NCI-H526 treated with DMSO at 0.1 percent for 48 hours (cell line): ENCODE results near the gene PHPT1.
A peak's percentile ranks its signal among the peaks of the same experiment; 100 is the strongest.
"Not testable (repeated sequence)": the region's sequence is repeated elsewhere in the genome, so short reads cannot be mapped to it uniquely, and the experiment has no call there.

Experiments
- DNase-seq: peaks from one replicate; lab custom pipeline; 2025; lab: John Stamatoyannopoulos, UW

Gene PHPT1

GRCh38 chr9:136823136-136824046 is 25.8 kb upstream of the PHPT1 start:
- DNase-seq: peak; percentile 21

DNA sequence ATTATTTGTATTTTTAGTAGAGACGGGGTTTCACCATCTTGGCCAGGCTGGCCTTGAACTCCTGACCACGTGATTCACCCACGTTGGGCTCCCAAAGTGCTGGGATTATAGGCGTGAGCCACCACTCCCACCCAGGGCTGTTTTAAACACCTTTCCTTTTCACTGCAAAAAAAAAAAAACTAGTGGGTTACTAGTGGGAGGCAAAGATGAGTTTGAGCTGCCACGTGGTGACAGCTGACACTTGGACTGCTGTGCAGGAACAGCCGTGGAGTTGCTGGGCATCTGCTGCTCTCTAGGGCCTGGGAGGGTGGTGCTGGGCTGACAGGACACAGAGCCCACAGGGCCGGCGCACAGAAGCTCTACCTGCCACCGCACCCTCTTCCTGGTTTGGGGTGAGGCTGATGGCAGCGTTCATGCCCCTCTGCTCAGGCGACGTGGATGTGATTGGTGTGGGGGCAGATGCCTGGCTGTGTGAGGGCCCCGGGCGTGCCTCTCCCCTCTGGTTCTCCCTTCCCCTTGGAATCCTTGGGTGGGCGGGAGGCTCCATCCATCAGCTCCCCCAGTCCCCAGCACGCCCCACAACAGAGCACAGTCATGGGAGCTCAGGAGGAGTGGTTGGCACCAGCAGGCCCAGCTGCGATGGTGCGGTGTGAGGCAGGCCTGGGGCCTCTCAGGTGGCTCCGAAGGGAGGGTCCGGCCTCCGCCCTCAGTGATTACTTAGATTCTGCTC is 24.5 kb upstream of the PHPT1 start:
- DNase-seq: no peak

- no peak for DNase-seq
Observed at GRCh38 chr9:136825295-136826187, 23.7 kb upstream of the PHPT1 start.

DNA sequence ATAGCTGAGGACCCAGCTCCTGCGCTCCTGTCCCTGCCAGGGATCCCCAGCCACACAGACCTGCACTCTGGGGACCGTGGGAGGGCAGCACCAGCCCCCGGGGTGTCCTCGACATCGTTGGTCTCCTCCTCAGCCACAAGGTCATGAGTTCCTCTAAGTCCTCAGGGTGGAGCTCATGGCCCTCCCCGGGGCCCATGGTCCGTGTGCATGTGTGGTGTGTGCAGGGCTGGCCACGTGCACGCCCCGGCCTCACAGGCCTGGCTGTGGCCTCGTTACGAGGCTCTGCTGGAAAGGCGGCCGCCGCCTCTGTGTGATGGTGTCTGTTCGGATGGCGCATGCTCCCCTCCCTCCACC is 23.0 kb upstream of the PHPT1 start:
- no peak for DNase-seq

DNA sequence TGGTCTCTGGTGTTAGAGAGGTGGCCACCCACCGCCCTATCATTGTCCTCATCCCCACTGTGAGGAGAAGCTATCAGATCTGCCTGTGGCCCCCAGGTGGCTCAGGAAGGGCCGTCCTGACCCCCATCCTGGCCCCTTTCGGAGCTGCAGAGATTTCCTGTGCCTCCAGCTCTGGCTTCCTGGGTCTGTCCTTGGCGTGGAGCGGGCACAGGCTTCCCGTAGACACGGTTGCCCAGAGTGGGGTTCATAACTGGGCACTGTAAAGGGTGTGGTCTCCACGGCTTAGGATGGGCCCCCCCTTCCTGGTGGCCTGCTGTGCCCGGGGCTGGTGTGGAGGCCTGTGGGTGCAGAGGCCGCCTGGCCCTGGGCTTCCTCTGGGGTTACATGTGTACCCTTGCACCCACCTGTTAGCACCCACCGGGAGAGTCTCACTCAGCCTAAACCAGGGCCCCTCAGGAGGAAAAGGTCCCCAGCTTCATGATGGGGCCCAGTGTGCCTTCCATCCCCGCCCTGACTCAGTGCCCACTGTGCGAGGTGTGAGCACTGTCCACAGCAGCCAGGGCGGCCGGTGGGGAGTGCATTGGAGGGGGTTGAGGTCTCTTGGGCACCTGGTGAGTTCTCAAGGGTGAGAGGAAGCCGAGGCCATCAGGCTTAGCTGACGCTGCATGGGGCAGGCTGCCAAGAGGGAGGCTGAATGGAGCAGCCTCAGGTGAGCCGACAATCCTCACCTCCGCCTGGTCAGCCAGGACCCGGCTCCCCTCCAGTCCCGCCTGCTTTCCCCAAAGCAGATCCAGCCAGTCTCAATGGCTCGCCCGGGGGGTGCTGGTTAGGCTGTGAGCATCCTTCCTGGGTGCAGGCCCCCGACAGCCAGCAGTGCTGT is 22.3 kb upstream of the PHPT1 start:
- no peak for DNase-seq

DNA sequence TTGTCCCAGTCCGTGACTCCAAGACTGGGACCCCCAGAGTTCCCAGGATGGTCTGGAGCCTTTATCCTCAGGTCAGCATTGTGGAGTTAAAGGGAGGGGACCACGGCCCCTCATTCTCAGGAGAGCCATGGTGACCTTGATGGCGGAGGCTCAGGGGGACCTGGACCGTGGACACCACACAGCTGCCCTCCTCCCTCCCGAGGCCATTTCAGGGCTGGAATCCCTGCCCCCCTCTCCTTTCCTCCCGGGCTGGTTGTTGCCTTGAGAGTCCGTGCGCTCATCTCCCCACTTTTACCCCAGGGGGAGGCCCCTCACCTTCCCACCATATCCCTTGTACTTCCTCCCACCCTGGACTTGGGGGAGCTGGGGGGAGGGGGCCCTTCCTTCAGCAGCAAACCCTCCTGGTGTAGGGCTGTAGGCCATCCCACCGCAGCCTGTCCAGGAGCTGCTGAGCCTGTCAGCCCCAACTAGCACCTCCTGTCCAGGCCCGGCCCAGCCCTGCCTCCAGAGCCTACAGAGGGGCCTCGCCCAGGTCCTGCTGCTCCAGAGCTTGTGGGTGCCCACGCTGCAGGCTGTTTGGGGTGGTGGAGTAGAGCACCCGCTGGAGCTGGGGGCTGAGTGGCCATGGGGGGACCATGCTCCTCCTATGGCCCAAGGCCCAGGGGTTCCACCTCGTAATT is 21.3 kb upstream of the PHPT1 start:
- DNase-seq: no peak

GRCh38 chr9:136828474-136829140 is 20.6 kb upstream of the PHPT1 start:
- no peak for DNase-seq

DNA sequence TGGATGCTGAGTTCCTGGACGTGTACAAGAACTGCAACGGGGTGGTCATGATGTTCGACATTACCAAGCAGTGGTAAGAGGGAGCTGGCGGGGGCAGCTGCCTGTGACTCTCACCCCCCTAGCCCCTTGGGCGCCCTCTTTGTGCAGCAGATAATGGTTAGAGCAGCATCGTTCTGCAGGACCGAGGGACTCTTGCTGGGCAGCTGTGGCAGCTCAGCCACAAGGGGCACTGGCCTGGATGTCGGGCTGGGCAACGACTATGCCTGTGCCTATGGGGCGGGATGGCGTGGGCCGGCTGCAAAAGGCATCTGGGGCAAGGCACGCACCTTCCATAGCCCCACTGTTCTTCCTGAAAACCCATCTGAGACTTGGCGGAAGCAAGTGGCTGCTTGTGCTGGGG is 19.8 kb upstream of the PHPT1 start:
- no peak for DNase-seq

- no peak for DNase-seq
Observed at GRCh38 chr9:136829981-136830885, 19.0 kb upstream of the PHPT1 start.

- no peak for DNase-seq
Observed at GRCh38 chr9:136831002-136831719, 18.0 kb upstream of the PHPT1 start.

GRCh38 chr9:136831720-136832104 is 17.5 kb upstream of the PHPT1 start:
- DNase-seq: no peak

DNA sequence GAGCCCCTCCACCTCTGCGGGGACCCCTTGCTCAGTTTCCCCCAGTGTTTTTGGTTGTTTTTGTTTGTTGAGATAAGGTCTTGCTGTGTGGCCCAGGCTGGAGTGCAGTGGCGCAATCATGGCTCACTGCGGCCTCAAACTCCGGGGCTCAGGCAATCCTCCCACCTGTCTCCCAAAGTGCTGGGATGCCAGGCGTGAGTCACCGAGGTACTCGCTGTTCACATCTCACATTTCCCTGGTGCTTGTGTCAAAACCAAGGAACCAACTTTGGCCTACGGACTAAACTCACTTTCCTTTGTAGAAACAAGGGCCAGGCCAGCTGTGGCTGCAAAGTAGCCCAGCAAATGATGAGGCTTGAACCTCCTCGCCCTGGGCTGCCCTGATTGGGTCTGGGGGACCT is 16.6 kb upstream of the PHPT1 start:
- no peak for DNase-seq

DNA sequence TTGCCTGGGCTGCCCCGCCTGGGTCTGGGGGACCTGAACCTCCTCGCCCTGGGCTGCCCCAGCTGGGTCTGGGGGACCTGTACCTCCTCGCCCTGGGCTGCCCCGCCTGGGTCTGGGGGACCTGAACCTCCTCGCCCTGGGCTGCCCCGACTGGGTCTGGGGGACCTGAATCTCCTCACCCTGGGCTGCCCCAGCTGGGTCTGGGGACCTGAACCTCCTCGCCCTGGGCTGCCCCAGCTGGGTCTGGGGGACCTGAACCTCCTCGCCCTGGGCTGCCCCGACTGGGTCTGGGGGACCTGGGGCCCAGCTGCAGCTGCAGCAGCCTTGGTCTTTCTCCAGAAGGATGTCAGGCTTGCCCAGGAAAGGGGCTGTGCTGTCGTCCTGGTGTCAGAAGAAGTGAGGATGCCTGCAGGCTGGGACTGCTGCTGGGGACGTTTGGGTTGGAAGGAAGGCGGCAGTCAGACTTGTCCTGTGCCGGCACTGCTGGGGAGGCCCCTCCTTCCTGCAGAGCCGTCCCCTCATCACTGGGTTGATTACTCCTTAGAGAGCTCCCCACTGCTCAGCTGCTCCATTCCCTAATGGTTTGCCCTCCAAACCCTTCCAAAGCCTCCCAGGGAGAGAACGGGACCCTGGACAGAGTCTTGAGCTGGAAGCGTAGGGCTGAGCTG is 15.7 kb upstream of the PHPT1 start:
- not testable (repeated sequence) for DNase-seq

- no peak for DNase-seq
Observed at GRCh38 chr9:136835162-136835931, 13.9 kb upstream of the PHPT1 start.

- no peak for DNase-seq
Observed at GRCh38 chr9:136835932-136836904, 13.0 kb upstream of the PHPT1 start.
